DMS53 treated with DMSO at 0.1 percent for 48 hours (cell line): Measurements from ENCODE around the gene MRPL49.
"Not testable (repeated sequence)": the region's sequence is repeated elsewhere in the genome, so short reads cannot be mapped to it uniquely, and the experiment has no call there.

Experiments
- DNase-seq: peaks from one replicate; lab custom pipeline; 2025; ENCODE audit not compliant: unreplicated experiment; lab: John Stamatoyannopoulos, UW

The MRPL49 gene

DNA sequence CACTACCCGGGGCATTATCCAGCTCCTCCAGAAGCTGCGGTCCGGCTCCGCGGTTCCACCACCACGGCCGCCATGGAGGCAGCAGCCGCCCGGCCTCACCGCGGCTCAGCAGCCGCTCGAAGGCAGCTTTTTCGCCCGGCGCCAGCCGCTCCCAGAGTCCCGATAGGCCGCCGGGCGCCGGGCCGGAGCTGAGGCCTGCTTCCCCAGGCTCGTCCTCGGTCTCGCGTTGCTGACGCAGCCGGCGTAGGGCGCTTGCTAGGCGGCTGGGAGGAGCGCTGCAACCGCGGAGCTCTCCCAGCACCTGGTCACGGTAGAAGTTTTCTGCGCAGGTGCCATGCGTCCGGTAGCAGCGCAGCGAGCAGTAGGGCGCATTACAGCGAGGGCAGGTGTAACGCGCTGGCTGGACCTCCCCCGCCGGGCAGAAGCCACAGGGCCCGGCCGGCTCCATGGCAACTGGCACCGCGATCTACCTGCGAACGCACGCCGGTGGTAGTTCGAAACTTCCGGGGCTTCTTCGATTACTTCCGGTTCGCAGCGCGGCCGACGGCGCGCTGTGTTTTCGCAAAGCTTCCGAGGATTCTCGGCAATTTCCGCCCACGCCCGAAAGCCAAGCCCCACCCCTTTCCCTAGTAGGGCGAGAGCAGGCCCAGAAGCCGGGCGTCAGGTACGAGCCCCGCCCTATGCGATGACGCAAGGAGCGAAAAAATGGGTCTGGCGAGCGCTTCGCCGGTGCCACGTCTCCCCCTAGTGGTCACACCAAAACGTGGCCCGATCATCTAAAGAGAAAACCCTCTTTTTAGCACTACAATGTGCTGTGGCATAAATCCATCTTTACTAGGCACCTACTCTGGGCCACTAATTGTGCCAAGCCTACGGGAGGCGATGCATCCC lies 4.7 kb upstream of the MRPL49 start, which contains the start of gene ZNHIT2:
Gene ZNHIT2, minus strand, starts transcription at position 496 of the 891 bp plus-strand sequence. Its CDS starts 48 bp downstream, at position 448.
- peak; percentile 96 for DNase-seq

DNA sequence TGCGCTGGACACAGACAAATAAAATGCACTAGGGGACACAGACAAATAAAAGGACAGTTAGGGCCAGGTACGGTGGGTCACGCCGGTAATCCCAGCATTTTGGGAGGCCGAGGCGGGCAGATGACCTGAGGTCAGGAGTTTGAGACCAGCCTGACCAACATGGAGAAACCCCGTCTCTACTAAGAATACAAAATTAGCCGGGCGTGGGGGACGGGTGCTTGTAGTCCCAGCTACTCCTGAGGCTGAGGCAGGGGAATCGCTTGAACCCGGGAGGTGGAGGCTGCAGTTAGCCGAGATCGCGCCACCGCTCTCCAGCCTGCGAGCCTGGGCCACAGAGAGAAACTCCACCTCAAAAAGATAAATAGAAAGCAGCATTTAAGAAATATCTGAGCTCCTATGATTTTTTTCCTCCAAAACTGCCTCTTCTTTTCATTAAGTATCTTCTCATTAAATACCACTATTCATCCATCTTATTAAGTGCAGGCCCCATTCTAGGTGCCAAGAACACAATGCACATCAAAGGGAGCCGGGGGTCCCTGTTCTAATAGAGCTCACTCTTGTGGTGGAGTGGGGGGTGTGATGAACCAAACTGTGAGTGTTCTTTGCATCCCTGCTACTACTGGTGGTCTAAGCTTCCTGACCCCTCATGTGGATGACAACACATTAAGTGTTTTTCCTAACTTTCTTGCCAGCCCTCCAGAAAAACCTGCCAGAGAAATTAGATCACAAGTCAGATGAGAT lies 3.9 kb upstream of the MRPL49 start:
- DNase-seq, result no peak

- DNase-seq, result not testable (repeated sequence)
Observed at GRCh38 chr11:65118891-65119669, 3.0 kb upstream of the MRPL49 start.

GRCh38 chr11:65119670-65119995 lies 2.5 kb upstream of the MRPL49 start:
- no peak for DNase-seq

GRCh38 chr11:65120831-65121230 lies 1.3 kb upstream of the MRPL49 start:
- no peak for DNase-seq

GRCh38 chr11:65121447-65121864 lies 665 bp upstream of the MRPL49 start:
- no peak for DNase-seq

GRCh38 chr11:65124480-65125196 lies 2.5 kb downstream of the MRPL49 start:
- no peak for DNase-seq

- DNase-seq, result no peak
Observed at GRCh38 chr11:65125197-65126056, 3.3 kb downstream of the MRPL49 start.

DNA sequence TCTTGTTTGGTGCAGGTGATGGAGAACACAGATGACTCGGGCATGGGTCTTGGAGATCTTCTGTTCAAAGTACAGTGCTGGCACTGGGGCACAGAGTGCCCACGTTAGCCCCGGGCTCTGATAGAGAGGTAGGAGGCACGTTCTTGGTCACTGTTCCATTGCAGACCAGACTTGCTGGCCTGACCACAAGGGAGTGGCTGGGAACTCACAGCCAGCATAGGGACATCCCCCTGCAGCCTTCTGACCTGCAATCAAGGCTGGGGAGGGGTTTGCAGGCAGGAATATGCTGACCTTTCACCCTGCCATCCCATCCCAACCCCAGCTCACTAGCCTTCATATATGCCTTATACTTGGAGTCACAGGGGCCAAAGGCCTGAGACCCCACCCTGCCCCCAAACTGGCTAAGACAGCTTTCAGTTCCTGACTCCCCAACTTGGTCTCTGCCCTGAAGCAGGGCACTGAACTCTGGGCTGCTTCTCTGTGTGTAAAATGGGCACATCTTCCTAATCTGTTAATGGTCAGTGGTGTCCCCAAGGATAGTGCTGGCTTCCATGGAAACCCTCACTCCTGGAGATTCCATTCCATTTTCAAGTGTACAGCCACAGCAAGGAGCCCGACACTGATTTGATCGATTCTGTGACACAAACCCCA lies 4.6 kb downstream of the MRPL49 start:
- no peak for DNase-seq

DNA sequence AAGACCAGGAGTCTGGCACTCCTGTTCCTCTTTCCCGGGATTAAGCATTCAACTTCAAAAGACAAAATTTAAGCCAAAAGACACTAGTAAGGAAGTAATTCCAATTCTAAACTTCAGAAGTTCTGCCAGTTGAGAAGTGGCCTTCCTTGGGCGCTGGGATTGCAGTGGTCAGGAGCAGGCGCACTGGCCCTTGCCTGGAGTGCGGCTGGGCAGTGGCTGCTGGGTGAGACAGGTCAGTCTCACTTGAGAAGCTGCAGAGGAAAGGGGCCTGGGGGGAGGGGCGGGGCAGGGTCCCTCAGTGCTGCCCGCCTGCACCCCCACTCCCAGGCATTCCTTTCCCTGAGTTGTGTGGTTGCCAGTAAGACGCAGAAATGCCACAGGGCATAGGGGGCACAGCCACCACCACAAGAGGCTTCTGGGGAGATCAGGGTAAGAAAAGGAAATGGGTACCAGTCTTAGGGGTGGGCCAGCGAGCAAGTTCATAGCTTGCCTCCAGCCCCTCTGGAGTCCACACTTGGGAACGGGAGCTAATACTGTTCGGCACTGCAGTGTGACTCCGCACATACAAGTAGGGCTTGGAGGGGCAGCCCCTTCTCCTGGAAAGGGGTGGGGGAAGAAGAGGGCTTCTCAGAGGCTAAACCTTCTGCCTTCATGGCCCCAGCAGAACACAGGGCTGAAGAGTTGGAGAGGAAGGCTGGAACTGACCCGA lies 5.5 kb downstream of the MRPL49 start:
- DNase-seq, result no peak

- no peak for DNase-seq
Observed at GRCh38 chr11:65128182-65129145, 6.3 kb downstream of the MRPL49 start.

- no peak for DNase-seq
Observed at GRCh38 chr11:65129649-65130441, 7.7 kb downstream of the MRPL49 start.

- DNase-seq, result no peak
Observed at GRCh38 chr11:65130631-65131416, 8.7 kb downstream of the MRPL49 start.

DNA sequence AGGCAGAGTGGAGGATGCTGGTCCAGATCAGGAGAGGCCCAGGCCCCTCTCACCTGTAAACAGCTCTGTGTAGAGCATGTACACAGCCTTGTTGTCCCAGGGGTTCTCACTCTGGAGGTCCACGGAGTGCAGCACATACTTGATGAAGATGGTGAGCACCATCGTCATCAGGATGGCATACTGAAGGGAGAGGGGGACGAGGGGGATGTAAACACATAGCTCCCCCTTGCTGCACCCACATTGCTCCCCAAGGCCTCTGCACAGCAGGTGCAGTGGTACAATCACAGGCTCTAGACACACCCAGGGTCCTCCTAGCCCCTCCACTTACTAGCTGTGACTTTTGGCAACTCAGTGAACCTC lies 9.3 kb downstream of the MRPL49 start:
- DNase-seq, result no peak

DNA sequence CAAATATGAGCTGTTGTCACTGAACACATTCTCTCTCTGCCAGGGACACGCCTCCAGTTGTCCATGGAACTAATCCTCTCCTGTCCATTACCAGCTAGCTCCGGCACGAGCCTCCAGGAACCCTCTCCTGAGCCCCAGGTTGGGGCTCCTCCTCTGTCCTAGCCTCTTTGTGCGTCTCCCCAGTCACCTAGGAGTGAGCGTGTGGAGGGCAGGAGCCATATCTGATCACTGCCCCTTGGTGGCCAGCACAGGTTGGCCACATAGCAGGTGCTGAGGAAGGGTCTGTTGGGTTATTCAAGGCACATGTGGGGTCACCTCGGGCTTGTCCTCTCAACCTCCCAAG lies 9.7 kb downstream of the MRPL49 start:
- DNase-seq, result no peak
